Motor neuron (in vitro differentiated cells): ENCODE data around the gene THEMIS. TPM values are rescaled to one million over a fixed set of nuclear protein-coding genes. Genes with fewer than 3 reads are reported as not detected.

Experiments used
- ATAC-seq, 8 experiments: fragments of 200-7000 bp; cut with Tn5 transposase; replicated peaks in 6 of 8; 2 replicates each; pipeline ENCODE4 v1.8.0; 2021; ENCODE audit warnings: mild to moderate bottlenecking in 8 of 8, moderate library complexity in 8 of 8
- H3K27ac ChIP-seq, 2 donors: fragments of 250-450 bp; sonication (Bioruptor Pico); 2 replicates each; pipeline ENCODE4 v1.9.0; 2021; ENCODE audit warnings: antibody characterized with exemption in 2 of 2, mild to moderate bottlenecking in 2 of 2, moderate library complexity in 1 of 2
- H3K4me1 ChIP-seq, 2 donors: fragments of 250-450 bp; sonication (Bioruptor Pico); replicated peaks in 1 of 2; 2 replicates each; pipeline ENCODE4 v1.6.1; 2021; ENCODE audit warnings: antibody characterized with exemption in 2 of 2, mild to moderate bottlenecking in 2 of 2, moderate library complexity in 1 of 2
- H3K4me3 ChIP-seq, 5 donors: fragments of 250-450 bp; sonication (Bioruptor Pico); 2 replicates each; pipeline ENCODE4 v1.9.0; 2021; ENCODE audit warnings: antibody characterized with exemption in 5 of 5, mild to moderate bottlenecking in 5 of 5, moderate library complexity in 4 of 5
- WGBS, 10 experiments: fragments of 450-650 bp; shearing (Covaris generic); methylation state at CpG; one replicate each; pipeline ENCODE4 v1.0.0; 2022; 5-methylcytosine and 5-hydroxymethylcytosine counted together
- in situ Hi-C, 9 experiments: fragments of 400-800 bp; cut with MboI; loops; one replicate each; pipeline ENCODE4 v1.15.0; 2021; ENCODE audit warnings: low sequenced_read_pairs in 9 of 9, low pct_unique_long_range_greater_than_20kb in 2 of 9; ENCODE audit not compliant: unreplicated experiment in 9 of 9
- total RNA-seq, 8 experiments: library from RNA; unstranded; fragments of 300-600 nt; gene quantifications; 2 replicates each; pipeline versions ENCODE4 v1.2.3 to v1.2.4, GENCODE V29; 2022

The THEMIS gene
- total RNA-seq, 8 experiments from 2014 or later: 0.05 to 0.57 (median 0.24) TPM; not detected in 3

DNA sequence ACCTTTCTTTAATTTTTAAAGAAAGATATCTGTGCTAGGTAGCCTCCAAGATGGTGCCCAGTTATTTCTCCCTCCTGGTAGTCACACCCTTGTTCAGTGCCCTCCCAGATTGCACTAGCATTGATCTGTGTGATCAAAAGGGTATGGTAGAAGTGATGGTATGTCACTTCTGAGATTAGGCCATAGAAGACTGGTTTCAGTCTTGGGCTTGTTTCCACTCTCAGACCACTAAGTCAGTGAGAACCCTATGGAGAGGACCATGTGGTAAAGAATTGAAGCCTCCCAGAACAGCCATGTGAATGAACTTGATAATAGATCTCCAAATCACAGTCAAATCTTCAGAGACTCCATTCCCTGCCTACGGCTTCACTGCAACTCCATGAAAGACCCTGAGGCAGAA is 57.3 kb downstream of the THEMIS start:
- in situ Hi-C loops: no loop called here
- WGBS, 10 experiments: 20 to 100% (median 76%) methylated on average over 1 of the region's 1 CpG; no CpG with 5 or more reads in 6 of the 10 experiments

DNA sequence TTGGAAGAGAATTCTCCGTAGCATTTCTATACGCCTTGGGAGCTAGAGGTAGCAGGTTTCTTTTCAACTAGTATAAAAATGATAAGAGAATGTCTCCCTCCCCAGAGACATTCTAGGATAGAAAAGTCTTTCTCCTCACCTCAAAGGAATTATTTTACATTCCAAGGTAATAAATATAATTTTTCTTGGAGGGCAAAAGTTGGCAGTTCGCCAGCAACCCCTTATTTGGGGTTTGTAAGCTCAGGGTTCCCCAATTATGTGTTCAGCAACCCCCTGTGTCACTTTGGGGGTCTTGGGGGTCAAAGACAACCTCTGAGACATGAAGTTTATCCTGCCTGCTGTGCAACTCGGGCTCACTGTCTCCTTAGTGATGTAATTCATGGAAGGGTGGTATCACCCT is 58.3 kb downstream of the THEMIS start:
- no peak for ATAC-seq
- no peaks in the 10 kb centered on the region for H3K4me1 ChIP-seq
- H3K4me3 ChIP-seq: no peak overlapping the region
- in situ Hi-C loops: no loop called here
- 7 to 100% (median 80%) methylated on average over 2 to 4 of the region's 4 CpGs; no CpG with 5 or more reads in 2 of the 10 experiments for WGBS, 10 experiments
- H3K27ac ChIP-seq: no peak overlapping the region

More for the DNA sequence above, 57.3 kb downstream of the THEMIS start:
- Histone ChIP-seq H3K27ac (no peak overlapping the region), H3K4me3 (no peak overlapping the region), H3K4me1 (no peaks in the 10 kb centered on the region)
- ATAC-seq: no peak

DNA sequence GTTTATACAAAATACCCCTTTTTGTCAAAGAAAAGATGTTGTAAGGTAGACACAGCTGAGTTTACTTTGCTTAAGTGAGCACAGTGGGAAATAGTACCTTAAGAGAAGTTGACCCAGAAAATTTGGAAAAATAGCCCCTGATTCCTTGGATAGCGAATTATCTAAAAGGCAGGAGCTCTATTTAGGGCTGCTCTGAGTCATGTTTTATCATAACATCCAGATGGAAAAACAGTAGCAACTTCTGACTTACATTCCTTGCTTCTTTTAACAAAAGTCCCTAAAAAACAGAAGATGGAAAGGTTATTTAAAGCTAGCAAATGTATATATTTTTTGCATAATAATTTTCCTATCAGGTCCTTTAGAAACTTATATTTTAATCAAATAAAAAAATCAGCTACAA is 59.0 kb downstream of the THEMIS start:
- 0 to 90% (median 79%) methylated on average over 1 of the region's 1 CpG; no CpG with 5 or more reads in 2 of the 10 experiments for WGBS, 10 experiments
- Histone ChIP-seq H3K27ac (no peak overlapping the region), H3K4me3 (no peak overlapping the region), H3K4me1 (no peaks in the 10 kb centered on the region)
- no peak for ATAC-seq
- in situ Hi-C loops: no loop called here

DNA sequence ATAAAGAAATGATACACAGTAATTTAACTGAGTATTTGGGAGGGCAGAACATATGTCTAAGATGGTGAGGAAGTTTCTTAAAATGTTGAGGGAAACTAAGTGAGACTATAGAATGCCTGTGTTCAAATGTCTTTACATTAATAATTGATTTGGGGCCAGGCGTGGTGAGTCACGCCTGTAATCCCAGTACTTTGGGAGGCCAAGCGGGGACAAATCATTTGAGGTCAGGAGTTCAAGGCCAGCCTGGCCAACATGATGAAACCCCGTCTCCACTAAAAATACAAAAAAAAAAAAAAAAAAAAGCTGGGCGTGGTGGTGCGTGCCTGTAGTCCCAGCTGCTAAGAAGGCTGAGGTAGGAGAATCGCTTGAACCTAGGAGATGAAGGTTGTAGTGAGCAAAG is 66.7 kb downstream of the THEMIS start:
- Histone ChIP-seq H3K4me1 (no peaks in the 10 kb centered on the region), H3K4me3 (no peak overlapping the region), H3K27ac (no peak overlapping the region)
- in situ Hi-C loops: no loop called here
- no peak for ATAC-seq
- 59 to 100% (median 87%) methylated on average over 1 to 7 of the region's 7 CpGs; no CpG with 5 or more reads in 2 of the 10 experiments for WGBS, 10 experiments

DNA sequence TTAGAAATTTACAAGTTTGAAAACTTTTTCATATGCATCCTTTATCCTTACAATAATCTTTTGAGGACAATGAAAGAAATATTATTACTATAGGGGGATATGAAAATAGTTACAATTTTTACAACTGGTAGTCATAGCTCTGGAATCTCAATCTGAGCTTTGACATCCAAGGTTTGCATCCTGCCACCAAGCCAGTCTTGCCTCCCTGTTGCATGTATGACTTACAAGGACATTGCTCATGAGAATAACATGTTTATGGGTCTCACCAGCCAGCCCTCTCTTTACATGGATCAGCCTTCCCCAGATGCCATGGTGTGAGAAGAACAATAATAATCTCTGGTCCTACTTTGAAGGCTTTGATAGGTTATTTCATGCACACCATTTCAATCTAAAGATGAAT is 67.5 kb downstream of the THEMIS start:
- Histone ChIP-seq H3K4me3 (no peak overlapping the region), H3K4me1 (no peaks in the 10 kb centered on the region), H3K27ac (no peak overlapping the region)
- in situ Hi-C loops: no loop called here
- no peak for ATAC-seq

DNA sequence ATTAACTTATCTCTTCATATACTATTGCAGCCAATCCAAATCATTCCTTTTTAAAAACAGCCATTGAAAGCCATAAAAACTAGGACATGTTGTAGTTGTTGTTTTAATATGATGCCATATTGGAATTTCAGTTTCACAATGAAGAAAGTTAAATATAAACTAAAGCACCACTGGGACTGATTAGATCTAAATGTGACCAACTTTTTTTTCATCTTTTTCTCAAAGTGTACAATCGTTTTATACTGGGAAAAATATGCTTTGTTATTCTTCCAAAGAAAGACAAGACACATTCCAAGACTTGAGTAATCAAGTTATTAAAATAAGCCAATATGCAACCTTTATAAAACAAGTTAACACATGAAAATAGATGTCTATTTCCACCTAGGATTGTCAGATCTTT is 68.5 kb downstream of the THEMIS start:
- no peak overlapping the region for H3K4me3 ChIP-seq
- no peaks in the 10 kb centered on the region for H3K4me1 ChIP-seq
- in situ Hi-C loops: no loop called here
- no peak for ATAC-seq
- WGBS, 10 experiments: 0 to 50% (median 13%) methylated on average over 1 of the region's 1 CpG; no CpG with 5 or more reads in 2 of the 10 experiments
- H3K27ac ChIP-seq: no peak overlapping the region

DNA sequence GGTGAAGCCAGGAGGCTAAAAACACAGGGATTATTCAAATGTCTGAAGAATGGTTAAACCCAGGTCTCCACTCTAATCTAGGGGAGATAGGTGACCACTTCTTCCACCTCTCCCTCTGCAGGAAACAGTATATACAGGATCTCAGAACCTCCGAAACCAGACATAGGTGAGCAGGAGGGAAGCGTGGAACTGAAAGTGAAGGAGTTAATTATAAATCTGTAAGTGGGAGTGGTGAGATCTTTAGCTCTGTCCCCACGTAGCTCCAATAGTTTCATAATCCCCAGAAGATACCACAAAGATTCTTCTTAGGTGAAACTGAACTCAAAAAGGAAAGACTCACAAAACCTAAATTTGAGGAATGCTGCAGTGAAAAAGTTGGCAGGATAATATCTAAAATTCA is 76.8 kb downstream of the THEMIS start:
- in situ Hi-C loops: no loop called here
- Histone ChIP-seq H3K4me3 (no peak overlapping the region), H3K27ac (no peak overlapping the region), H3K4me1 (no peaks in the 10 kb centered on the region)
- 34 to 100% (median 87%) methylated on average over 1 to 3 of the region's 3 CpGs for WGBS, 10 experiments
- ATAC-seq: no peak

DNA sequence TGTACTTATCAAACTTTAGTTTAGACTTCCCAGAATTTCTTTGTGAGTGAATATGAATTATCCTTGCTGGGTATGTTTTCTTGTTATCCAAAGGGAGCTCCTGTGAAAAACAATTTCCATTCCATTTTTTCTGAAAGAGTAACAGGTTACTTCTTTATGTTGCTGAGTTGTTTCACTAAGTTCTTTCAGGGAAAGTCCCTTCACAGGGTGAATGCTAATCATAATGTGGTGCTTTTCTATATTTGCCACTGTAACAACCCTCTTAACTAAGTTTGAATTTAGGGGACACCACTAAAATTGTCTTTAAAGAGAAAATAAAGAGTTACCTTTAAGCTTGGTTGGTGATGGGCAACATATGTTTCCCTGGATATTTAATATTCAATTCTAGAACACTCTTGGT is 79.4 kb downstream of the THEMIS start:
- H3K4me3 ChIP-seq: no peak overlapping the region
- H3K4me1 ChIP-seq: no peaks in the 10 kb centered on the region
- ATAC-seq: no peak
- in situ Hi-C loops: no loop called here
- H3K27ac ChIP-seq: no peak overlapping the region

DNA sequence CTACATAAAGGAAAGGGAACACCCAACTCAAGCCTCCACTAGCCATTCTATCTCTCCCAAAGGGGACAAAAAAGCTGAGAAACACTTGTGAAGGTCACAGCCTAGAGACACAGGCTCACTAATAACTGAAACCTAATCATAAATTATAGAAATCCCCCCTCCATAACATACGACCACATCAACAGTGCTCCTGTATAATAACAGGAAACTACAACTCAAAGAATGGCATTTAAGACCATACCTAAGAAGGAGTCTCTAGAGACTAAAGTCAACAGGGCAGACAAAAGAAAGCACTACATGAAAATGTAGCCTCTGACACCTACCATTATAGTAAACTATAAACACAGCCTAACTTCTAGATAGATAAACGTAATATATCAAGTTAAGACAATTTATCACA is 82.7 kb downstream of the THEMIS start:
- Histone ChIP-seq H3K4me1 (no peaks in the 10 kb centered on the region), H3K27ac (no peak overlapping the region), H3K4me3 (no peak overlapping the region)
- ATAC-seq: no peak
- in situ Hi-C loops: no loop called here
- 0 to 25% (median 0%) methylated on average over 1 to 2 of the region's 2 CpGs for WGBS, 10 experiments

DNA sequence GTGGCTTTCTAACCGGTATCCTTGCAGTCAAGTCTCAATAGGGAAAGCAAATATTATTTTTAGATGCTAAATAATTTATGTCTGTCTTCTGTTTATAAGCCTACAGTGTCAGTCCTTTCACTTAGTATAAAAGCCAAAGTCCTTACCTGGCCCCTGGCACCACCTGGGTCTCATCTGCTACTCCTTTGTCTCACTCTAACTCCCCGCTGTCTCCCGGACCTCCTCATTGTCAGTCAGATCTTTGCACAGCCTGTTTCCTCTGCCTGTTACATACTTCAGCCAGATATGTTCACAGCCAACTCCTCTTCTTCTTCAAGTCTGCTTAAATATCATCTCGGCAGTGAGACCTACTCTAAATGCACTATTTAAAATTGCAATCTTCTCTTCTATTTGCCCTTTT is 84.2 kb downstream of the THEMIS start:
- Histone ChIP-seq H3K4me1 (no peaks in the 10 kb centered on the region), H3K4me3 (no peak overlapping the region), H3K27ac (no peak overlapping the region)
- WGBS, 10 experiments: 21 to 90% (median 81%) methylated on average over 1 to 4 of the region's 4 CpGs
- no peak for ATAC-seq
- in situ Hi-C loops: no loop called here

DNA sequence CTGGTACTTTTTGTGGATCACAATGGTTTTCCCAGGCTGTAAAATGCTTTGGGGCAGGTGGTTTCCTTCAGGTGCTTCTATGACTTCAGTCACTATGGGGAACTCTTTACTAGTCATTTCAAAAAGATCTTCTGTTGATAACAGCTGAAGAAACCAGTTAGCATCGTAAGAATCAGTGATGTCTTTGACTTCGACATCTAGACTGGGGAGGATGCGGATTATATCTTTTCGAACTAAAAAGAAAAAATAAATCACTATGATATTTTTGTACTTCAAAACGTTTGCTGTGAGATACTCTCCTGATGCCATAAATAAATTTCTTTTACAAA is 87.2 kb downstream of the THEMIS start:
- H3K4me1 ChIP-seq: no peaks in the 10 kb centered on the region
- in situ Hi-C loops: no loop called here
- no peak for ATAC-seq
- no peak overlapping the region for H3K4me3 ChIP-seq
- H3K27ac ChIP-seq: no peak overlapping the region
- 61 to 96% (median 88%) methylated on average over 3 to 5 of the region's 5 CpGs for WGBS, 10 experiments

DNA sequence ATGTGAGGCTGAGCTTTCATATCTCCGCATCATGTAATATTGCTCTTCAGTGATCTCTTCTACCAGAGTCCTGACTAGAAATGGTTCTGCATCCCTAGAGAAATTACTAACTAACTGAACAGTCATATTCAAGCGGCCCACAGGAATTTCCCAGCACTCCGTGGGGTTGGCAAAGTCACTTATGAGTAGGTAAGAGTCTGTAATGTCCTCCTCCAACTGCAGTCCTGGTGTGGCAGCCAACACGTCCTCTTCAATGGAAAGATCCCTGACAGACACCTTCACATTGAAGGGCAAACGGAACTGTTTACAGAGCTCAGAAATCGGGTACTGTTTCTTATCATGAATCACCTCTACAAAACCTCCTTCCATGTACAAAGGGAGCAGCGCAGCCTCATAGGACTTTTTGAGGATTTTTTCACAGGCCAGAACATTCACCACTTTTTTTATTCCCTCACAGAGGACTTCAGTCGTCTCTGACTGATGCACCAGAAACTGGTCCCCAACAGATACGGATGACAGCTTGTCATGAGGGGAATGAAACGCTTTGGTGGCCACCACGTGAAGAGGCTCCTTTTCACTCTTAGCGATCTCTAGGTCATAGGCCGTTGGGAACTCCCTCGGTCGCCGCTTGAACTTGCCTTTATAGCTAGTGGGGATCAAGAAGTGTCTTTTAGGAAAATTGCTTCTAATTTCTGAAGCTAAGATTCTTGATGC is 87.7 kb downstream of the THEMIS start:
- Histone ChIP-seq H3K27ac (no peak overlapping the region), H3K4me1 (no peaks in the 10 kb centered on the region), H3K4me3 (no peak overlapping the region)
- ATAC-seq: no peak
- in situ Hi-C loops: no loop called here
- 44 to 100% (median 84%) methylated on average over 1 to 16 of the region's 16 CpGs for WGBS, 10 experiments

DNA sequence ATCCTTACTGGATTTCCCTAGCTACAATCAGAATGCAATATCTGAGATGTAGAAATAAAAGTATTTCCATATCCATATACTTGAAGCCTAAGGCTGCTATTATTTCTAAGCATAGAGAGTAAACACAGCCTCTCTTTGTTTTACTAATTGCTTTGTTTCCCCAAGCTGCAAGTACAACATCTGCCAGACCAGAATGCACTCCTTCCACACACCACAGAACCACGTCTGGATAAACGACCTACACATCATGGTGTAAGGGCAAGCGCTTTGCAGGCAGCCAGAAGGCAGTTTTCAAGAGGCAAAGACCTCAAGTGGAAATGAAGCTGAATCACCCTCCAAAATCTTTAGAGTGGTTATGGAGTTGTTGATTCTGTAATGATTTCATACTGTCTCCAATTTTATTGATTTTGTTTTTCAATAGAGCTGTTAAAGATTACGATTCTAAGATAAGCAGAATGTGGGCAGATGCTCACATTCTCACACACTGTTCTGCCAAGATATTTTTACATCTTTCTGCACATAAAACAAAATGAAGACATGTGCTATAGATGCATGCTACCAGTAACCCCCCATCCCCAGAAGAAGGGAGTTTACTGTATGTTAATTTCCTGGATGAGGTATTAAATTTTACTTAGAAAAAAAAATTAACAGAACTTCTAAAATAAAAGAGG is 88.8 kb downstream of the THEMIS start:
- ATAC-seq: peak in 2 of 8 experiments; percentile 25 to 84
- no peak overlapping the region for H3K27ac ChIP-seq

More for the DNA sequence above, 88.8 kb downstream of the THEMIS start:
- 0 to 100% (median 67%) methylated on average over 1 to 4 of the region's 4 CpGs; no CpG with 5 or more reads in 2 of the 10 experiments for WGBS, 10 experiments
- no peak overlapping the region for H3K4me3 ChIP-seq
- H3K4me1 ChIP-seq: no peaks in the 10 kb centered on the region
- in situ Hi-C loops: no loop called here
